ENCODE results near the gene PPP2R3A.
"Not testable (repeated sequence)": the region's sequence is repeated elsewhere in the genome, so short reads cannot be mapped to it uniquely, and the experiment has no call there.

Gene PPP2R3A

DNA sequence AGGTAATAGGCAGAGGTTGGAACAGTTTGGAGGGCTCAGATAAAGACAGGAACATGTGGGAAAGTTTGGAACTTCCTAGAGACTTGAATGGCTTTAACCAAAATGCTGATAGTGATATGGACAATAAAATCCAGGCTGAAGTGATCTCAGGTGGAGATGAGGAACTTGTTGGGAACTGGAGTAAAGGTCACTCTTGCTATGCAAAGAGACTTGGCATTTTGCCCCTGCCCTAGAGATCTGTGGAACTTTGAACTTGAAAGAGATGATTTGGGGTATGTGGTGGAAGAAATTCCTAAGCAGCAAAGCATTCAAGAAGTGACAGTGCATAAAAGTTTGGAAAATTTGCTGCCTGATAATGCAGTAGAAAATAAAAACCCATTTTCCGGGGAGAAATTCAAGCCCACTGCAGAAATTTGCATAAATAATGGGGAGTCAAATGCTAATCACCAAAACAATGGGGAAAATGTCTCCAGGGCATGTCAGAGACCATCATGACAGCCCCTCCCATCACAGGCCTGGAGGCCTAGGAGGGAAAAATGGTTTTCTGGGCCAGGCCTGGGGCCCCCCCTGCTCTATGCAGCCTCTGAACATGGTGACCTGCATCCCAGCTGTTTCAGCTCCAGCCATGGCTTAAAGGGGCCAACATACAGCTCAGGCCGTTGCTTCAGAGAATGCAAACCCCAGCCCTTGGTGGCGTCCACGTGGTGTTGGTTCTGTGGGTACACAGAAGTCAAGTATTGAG is 118.3 kb downstream of the PPP2R3A start:
- DNase-seq (ENCODE audit: low spot score), result not testable (repeated sequence)

DNA sequence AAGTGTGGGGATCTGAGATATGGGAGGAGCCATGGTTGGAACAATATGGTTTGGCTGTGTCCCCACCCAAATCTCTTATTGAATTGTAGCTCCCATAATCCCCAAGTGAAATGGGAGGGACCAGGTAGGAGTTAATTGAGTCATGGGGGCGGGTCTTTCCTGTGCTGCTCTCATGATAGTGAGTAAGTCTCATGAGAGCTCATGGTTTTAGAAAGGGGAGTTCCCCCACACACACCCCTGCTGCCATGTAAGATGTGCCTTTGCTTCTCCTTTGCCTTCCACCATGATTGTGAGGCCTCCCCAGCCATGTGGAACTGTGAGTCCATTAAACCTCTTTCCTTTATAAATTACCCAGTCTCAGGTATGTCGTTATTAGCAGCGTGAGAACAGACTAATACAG is 119.5 kb downstream of the PPP2R3A start:
- not testable (repeated sequence) for DNase-seq (ENCODE audit: low spot score)

DNA sequence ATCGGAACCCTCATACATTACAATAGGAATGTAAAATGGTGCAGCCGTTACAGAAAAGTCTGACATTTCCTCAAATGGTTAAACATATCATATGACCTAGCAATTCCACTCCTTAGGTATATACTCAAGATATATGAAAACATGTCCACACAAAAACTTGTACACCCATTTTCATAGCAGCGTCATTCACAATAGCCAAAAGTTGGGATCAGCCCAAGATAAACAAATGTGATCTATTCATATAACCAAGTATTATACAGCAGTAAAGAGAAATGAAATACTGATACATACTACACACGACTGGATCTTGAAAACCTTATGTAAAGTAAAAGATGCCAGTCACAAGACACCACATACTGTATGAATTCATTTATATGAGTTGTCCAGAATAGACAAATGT is 128.2 kb downstream of the PPP2R3A start:
- DNase-seq (ENCODE audit: low spot score), result no peak

DNA sequence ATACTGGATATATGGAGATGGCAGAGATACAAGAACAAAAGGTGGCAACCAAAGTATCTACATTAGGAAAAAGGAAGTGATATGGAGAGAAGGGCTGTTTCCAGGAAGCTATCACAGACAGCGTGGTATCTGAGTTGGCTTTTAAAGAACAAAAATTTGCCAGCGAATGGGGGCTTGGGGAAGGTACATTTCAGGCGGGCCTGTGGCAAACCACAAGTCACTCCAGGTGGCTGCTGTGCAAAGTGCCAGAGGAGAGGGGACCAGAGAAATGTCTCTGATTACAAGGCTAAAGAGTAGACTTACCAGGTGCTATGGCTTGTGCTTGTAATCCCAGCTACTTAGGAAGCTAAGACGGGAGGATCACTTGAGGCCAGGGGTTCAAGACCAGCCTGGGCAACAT is 139.5 kb downstream of the PPP2R3A start:
- DNase-seq (ENCODE audit: low spot score), result no peak

DNA sequence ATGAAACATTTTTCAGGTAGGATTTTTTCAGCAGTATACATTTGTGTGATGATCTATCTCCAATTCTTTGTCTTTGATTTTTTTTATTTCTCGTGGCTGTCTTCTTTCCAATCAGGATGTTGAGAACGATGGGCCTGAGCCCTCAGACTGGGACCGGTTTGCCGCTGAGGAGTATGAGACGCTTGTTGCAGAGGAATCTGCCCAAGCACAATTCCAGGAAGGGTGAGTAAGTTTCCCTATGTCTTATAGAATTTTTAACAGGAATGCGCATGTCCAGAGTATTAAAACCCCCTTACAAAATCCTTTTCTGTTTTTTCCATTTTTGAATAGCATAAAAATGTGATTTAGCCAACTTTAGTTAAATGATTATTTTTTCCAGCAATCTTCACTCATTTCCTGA is 140.6 kb downstream of the PPP2R3A start:
- DNase-seq (ENCODE audit: low spot score), result no peak

DNA sequence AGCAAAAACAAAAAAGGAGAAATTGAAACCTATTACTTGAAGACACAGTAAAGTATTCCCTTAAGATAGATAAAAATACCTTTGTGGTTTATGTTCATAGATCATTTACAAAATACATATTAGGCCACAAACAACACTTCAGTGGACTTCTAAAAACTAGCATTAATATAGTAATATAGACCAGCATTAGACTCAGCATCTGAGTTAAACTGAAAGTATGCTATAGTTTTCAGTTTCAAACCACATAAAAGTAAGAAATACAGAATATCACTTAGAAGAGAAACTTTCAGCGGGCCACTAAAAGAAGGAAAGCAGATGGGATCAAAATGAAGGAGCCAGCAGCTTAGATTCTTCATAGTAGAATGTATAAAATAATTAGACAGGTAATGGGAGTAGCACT is 144.0 kb downstream of the PPP2R3A start:
- no peak for DNase-seq (ENCODE audit: low spot score)

DNA sequence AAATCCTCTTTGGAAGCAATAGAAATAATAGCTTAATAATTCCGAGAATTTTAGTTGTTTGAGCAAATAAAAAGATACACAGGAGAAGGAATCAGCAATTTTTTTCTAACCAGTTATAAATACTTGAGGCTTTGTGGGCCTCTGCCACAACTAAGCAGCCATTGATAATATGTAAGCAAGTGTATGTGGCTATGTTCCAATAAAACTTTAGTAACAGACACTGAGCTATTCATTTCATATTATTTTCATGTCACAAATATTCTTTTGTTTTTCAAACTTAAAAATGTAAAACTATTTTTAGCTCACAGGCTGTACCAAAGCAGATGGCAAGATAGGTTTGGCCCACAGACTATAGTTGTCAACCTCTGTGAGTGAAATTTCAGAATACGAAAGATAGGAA is 145.0 kb downstream of the PPP2R3A start:
- DNase-seq (ENCODE audit: low spot score), result no peak

DNA sequence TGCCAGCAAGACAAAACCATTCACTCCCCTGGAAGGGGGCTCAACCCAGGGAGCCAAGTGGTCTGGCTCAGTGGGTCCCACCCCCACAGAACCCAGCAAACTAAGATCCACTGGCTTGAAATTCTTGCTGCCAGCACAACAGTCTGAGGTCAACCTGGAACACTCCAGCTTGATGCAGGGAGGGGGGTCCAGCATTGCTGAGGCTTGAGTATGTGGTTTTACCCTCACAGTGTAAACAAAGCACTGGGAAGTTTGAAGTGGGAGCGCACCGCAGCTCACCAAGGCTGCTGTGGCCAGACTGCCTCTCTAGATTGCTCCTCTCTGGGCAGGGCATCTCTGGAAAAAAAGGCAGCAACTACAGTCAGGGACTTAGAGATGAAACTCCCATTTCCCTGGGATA is 148.9 kb downstream of the PPP2R3A start:
- DNase-seq (ENCODE audit: low spot score), result no peak

DNA sequence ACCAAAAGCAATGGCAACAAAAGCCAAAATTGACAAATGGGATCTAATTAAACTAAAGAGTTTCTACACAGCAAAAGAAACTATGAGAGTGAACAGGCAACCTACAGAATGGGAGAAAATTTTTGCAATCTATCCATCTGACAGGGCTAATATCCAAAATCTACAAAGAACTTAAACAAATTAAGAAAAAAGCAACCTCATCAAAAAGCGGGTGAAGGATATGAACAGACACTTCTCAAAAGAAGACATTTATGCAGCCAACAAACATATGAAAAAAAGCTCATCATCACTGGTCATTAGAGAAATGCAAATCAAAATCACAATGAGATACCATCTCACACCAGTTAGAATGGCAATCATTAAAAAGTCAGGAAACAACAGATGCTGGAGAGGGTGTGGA is 153.8 kb downstream of the PPP2R3A start:
- not testable (repeated sequence) for DNase-seq (ENCODE audit: low spot score)

DNA sequence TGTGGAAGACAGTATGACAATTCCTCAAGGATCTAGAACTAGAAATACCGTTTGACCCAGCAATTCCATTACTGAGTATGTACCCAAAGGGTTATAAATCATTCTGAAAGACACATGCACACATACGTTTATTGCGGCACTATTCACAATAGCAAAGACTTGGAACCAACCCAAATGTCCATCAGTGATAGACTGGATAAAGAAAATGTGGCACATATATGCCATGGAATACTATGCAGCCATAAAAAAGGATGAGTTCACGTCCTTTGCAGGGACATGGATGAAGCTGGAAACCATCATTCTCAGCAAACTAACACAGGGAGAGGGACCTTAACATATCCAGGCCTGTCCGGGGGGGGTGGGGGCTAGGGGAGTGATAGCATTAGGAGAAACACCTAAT is 154.3 kb downstream of the PPP2R3A start:
- DNase-seq (ENCODE audit: low spot score), result not testable (repeated sequence)

DNA sequence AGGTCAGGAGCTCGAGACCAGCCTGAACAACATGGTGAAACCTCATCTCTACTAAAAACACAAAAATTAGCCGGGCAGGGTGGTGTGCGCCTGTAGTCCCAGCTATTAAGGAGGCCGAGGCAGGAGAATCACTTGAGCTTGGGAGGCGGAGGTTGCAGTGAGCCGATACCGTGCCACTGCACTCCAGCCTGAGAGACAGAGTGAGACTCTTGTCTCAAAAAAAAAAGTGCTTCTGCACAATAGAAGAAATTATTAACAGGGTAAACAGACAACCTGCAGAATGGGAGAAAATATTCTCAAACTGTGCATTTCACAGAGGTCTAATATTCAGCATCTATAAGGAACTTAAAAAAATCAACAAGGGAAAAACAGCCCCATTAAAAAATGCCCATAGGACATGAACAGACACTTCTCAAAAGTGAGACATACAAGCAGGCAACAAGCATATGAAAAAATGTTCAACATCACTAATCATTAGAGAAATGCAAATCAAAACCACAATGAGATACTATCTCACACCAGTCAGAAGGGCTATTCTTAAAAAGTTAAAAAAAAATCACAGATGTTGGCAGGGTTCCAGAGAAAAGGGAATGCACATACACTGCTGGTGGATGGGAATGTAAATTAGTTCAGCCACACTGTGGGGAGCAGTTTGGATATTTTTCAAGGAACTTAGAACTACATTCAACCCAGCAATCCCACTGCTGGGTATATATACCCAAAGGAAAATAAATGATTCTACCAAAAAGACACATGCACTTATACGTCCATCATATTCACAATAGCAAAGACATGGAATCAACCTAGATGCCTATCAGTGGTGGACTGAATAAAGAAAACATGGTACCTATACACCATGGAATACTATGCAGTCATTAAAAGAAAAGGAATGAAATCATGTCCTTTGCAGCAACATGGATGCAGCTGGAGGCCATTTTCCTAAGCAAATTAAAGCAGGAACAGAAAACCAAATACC is 155.1 kb downstream of the PPP2R3A start:
- DNase-seq (ENCODE audit: low spot score), result no peak

DNA sequence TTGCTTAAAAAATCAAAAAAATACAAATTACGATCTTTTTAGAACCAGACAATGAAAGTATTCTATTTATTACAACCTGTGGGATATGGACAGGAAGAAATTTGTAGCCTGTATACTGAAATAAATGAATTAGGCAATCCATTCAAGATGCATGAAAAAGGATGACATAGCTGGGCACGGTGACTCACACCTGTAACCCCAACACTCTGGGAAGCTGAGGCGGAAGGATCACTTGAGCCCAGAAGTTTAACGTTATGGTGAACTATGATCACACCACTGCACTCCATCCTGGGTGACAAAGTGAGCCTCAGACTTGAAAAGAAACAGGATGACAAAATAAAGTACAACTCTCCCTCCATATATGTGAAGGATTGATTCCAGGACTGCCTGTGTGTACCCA is 156.5 kb downstream of the PPP2R3A start:
- DNase-seq (ENCODE audit: low spot score), result no peak

DNA sequence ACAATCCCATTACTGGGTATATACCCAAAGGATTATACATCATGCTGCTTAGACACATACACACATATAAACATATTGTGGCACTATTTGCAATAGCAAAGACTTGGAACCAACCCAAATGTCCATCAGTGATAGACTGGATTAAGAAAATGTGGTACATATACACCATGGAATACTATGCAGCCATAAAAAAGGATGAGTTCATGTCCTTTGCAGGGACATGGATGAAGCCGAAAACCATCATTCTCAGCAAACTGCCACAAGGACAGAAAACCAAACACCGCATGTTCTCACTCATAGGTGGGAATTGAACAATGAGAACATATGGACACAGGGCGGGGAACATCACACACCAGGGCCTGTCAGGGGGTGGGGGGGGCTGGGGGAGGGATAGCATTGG is 166.1 kb downstream of the PPP2R3A start:
- DNase-seq (ENCODE audit: low spot score), result not testable (repeated sequence)

DNA sequence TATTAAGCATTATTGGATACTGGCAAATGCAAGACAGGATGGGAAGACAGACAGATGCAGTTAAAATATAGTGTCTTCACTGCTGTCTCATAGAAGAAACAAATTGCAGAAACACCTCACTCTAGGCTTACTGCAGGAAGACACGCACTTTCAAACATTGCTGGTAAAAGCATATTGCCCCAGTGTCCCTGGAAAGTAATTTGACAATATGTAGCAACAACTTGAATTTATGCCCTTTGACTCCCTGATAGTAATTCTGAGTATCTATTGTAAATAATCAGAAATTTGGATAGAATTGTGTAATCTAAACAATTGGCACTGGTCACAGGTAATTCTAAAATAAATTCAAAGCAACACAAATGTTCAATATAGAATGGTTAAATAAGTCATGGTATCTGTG is 168.6 kb downstream of the PPP2R3A start:
- no peak for DNase-seq (ENCODE audit: low spot score)

DNA sequence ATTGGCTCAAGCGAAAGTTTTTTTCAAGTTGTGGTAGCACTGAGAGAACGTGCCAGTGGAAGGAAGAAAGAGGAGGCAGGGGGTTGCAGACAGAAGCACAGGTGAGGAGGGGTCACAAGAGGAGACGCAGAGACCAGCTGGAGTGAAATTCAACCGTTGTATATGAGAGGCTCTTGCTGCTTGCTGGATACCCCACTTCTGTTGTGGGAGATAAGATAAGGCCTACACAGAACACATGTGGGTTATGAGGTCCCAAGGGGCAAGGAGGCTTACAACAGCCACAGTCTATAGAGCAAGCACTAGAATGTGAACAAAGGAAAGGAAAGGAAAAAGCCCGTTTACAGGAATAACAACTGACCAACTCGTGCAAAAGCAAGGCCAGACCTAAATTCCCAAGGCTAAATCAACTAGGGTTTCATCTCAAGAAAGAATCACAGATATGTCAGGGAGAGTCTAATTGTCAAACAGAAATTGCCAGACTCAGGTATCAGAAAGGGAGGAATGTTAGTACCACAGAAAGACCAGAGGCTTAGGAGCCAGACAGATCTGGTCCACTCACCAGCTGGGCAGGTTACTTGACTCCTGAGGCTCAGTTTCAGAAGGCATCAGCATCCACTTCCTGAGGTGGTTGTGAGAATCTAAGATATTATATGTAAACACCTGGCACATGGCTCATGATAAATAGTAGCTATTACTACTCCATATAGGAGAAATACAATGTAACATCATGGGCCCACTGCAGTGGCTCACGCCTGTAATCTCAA is 169.7 kb downstream of the PPP2R3A start:
- DNase-seq (ENCODE audit: low spot score), result no peak

DNA sequence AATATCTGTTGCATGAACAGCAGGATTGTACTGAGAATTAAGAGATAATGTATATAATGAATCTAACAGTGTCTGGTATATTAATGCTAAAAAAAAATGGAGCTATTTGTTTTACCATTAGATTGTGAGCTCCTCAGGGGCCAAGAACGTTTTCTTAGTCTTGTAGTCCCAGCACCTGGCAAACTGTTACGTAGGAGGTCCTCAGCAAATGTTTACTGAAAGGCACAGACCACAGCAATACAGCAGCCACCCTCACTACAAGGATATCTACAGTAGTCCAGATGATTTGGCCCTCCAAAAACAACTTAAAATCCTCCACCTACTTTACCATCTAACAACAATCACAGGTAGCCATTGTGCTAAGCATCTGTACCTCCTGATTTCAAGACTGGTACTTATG is 170.9 kb downstream of the PPP2R3A start:
- no peak for DNase-seq (ENCODE audit: low spot score)

DNA sequence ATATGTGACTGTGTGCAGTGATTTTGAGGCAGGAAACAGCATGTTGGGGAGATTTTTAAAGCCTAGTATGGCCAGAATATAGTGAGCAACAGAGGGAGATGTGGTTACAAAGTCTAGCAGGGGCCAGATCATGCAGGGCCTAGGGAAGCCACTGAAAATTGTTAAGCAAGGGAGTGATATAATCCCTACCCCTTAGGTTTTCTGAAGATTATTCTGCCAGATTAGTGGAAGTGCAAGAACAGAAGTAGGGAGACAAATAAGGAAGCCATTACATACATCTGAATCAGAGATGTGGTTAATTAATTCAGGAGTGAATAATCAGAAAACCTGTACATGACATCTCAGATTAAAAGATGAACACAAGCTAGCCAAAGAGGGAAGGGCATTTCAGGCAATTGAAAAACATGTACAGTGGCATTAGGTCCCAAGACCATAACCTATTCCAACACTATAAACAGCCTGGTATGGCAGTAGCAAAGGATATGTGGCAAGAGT is 175.8 kb downstream of the PPP2R3A start:
- DNase-seq (ENCODE audit: low spot score), result peak; percentile 8

DNA sequence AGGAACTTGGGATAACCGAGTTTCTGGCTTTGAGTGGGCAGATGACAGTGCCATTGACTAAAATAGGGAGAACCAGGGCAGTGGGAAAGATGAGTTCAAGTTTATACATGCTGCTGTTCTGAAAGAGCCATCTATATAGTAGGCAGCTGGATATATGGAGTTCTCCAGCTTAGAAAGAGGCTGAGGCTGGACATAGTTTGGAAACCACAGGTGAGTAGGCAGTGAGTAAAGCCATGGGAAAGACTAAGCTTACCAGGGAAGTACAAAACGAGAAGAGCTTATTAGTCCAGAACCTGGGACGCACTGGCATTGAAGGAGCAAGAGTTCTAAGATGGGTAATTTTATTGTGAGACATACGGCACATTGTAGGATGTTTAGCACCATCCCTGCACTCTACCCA is 176.4 kb downstream of the PPP2R3A start:
- DNase-seq (ENCODE audit: low spot score), result peak; percentile 5

DNA sequence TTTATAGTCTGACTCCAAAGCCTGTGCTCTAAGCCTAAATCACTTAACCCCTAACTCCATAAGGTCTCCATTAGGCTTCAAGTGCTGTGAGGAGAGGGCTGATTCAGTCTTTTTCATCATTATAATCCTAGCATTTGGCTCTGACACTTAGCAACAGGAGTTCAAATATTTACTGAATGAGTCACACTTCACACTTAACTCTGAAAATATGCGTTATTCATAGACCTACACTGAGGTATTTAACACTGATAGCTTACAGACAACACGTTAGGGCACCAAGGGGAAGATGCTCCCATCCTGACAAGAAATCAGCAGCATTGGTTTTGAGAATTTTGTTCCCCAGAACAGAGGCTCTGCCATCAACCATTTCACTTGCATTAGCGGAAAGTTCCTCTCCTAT is 177.1 kb downstream of the PPP2R3A start:
- DNase-seq (ENCODE audit: low spot score), result peak; percentile 83

DNA sequence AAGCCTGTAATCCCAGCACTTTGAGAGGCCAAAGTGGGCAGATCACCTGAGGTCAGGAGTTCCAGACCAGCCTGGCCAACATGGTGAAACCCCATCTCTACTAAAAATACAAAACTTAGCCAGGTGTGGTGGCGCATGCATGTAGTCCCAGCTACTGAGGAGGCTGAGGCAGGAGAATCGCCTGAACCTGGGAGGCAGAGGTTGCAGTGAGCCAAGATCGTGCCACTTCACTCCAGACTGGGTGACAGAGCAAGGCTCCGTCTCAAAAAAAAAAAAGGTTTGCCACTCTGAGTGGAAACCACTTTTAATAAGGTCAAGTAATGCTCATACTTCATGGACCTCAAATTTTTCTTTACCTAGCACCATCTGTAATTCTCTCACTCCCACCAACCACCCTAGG is 178.9 kb downstream of the PPP2R3A start:
- DNase-seq (ENCODE audit: low spot score), result not testable (repeated sequence)

DNA sequence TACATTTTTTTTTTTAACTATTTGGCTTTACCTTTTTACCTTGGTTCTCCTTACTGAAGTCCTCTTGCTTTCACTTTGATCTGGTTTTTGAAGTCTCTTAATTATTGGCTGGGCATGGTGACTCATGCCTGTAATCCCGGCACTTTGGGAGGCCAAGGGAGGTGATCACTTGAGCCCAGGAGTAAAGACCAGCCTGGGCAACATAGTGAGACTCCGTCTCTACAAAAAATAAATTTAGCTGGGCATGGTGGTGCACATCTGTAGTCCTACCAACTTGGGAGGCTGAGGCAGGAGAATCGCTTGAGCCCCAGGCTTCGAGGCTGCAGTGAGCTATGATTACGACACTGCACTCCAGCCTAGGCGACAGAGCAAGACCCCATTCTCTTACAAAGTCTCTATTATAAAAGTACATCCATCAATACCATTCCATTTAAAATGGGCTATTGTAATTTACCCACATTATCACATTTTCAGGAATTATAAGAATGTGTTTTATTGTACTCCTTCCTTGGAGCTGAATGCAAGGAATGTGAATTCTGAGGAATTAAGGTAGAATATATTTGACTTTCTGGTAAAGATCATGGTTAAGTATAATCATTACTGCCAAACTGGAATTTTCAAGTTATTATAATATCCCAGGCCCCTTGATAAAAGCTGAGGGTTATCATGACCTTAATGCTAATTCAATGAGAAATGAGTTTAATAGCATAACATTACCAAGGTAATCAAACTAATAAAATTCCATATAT is 181.6 kb downstream of the PPP2R3A start:
- no peak for DNase-seq (ENCODE audit: low spot score)

DNA sequence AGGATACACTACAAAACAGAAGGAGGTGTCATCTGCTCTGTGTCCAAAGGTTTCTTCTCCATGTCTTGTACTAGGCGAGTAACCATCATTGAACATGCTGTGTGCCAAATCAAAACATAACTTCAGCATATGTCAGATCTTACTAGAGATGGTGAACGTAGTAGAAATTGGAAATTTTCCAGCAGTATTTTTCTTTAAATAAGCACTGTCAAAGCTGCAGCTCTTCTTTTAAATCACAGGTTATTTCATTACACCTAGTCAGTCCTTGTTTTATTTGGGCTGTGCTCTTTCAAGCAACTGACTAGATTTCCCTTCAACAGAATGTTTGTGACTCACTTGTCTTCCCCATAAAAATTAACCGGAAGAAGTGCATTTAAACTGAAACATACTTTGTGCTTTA is 184.1 kb downstream of the PPP2R3A start:
- DNase-seq (ENCODE audit: low spot score), result peak; percentile 7

Measured in AG08395 (cell line).